SK-N-SH treated with all-trans-retinoic acid at 6 μM for 48 hours (cell line): ENCODE measurements around the gene B4GALT2.

ENCODE experiments used
- ATAC-seq: fragments of 200-7000 bp; cut with Tn5 transposase; 3 replicates; pipeline ENCODE4 v1.9.1; 2020; ENCODE audit warnings: mild to moderate bottlenecking, moderate library complexity
- ARNTL ChIP-seq: fragments of 450-650 bp; formaldehyde crosslinking; IDR thresholded peaks from 2 replicates; pipeline ENCODE4 v1.5.0; 2020; ENCODE audit warnings: low read depth, mild to moderate bottlenecking, moderate library complexity, borderline replicate concordance
- BACH2 ChIP-seq: fragments of 250-450 bp; sonication (Bioruptor Pico); IDR thresholded peaks from 2 replicates; pipeline ENCODE4 v1.9.0; 2021; ENCODE audit warnings: mild to moderate bottlenecking, borderline replicate concordance
- CSDC2 ChIP-seq: fragments of 250-450 bp; sonication (Bioruptor Pico); IDR thresholded peaks from 2 replicates; pipeline ENCODE4 v1.5.0; 2020; ENCODE audit warnings: mild to moderate bottlenecking, moderate library complexity
- CSRNP3 ChIP-seq: fragments of 250-450 bp; sonication (Bioruptor Pico); IDR thresholded peaks from 2 replicates; pipeline ENCODE4 v1.5.1; 2021; ENCODE audit warnings: mild to moderate bottlenecking, moderate library complexity
- ESRRG ChIP-seq: fragments of 250-450 bp; sonication (Bioruptor Pico); IDR thresholded peaks from 2 replicates; pipeline ENCODE4 v1.6.1; 2021; ENCODE audit warnings: mild to moderate bottlenecking
- GLIS3 ChIP-seq: fragments of 250-450 bp; sonication (Bioruptor Pico); IDR thresholded peaks from 2 replicates; pipeline ENCODE4 v1.5.0; 2020; ENCODE audit warnings: mild to moderate bottlenecking, moderate library complexity
- OSR1 ChIP-seq: fragments of 250-450 bp; sonication (Bioruptor Pico); IDR thresholded peaks from 2 replicates; pipeline ENCODE4 v1.8.0; 2022; ENCODE audit warnings: moderate library complexity, mild to moderate bottlenecking, inconsistent platforms
- PATZ1 ChIP-seq: fragments of 250-450 bp; sonication (Bioruptor Pico); IDR thresholded peaks from 2 replicates; pipeline ENCODE4 v1.8.0; 2020; ENCODE audit warnings: mild to moderate bottlenecking, moderate library complexity, borderline replicate concordance
- POU6F1 ChIP-seq: fragments of 250-450 bp; sonication (Bioruptor Pico); IDR thresholded peaks from 2 replicates; pipeline ENCODE4 v1.8.0; 2021; ENCODE audit warnings: low read depth, mild to moderate bottlenecking, moderate library complexity, borderline replicate concordance
- PPARA ChIP-seq: fragments of 250-450 bp; sonication (Bioruptor Pico); IDR thresholded peaks from 2 replicates; pipeline ENCODE4 v1.5.0; 2020; ENCODE audit warnings: mild to moderate bottlenecking, borderline replicate concordance
- RARB ChIP-seq: fragments of 250-450 bp; sonication (Bioruptor Pico); IDR thresholded peaks from 2 replicates; pipeline ENCODE4 v1.8.0; 2021; ENCODE audit warnings: mild to moderate bottlenecking, moderate library complexity
- SNAI2 ChIP-seq: fragments of 250-450 bp; sonication (Bioruptor Pico); IDR thresholded peaks from 2 replicates; pipeline ENCODE4 v1.5.0; 2020; ENCODE audit warnings: mild to moderate bottlenecking, moderate library complexity
- TOX ChIP-seq: fragments of 250-450 bp; sonication (Bioruptor Pico); IDR thresholded peaks from 2 replicates; pipeline ENCODE4 v1.8.0; 2021; ENCODE audit warnings: mild to moderate bottlenecking, moderate library complexity, borderline replicate concordance
- ZC3H10 ChIP-seq: fragments of 250-450 bp; sonication (Bioruptor Pico); IDR thresholded peaks from 2 replicates; pipeline ENCODE4 v1.5.1; 2021; ENCODE audit warnings: mild to moderate bottlenecking, moderate library complexity
- ZFP30 ChIP-seq: fragments of 450-650 bp; formaldehyde crosslinking; IDR thresholded peaks from 2 replicates; pipeline ENCODE4 v1.5.0; 2022; ENCODE audit warnings: mild to moderate bottlenecking, moderate library complexity
- ZNF565 ChIP-seq: fragments of 450-650 bp; formaldehyde crosslinking; conservative IDR thresholded peaks from 2 replicates; pipeline ENCODE4 v1.5.0; 2020; ENCODE audit warnings: low read depth, mild to moderate bottlenecking, moderate library complexity
- ZNF70 ChIP-seq: fragments of 450-650 bp; formaldehyde crosslinking; IDR thresholded peaks from 2 replicates; pipeline ENCODE4 v1.5.0; 2020; ENCODE audit warnings: mild to moderate bottlenecking, moderate library complexity
- ZNF8 ChIP-seq: fragments of 450-650 bp; formaldehyde crosslinking; IDR thresholded peaks from 2 replicates; pipeline ENCODE4 v1.5.0; 2020; ENCODE audit warnings: mild to moderate bottlenecking, moderate library complexity
- TF ChIP-seq, protein P1 (sequence below): fragments of 250-450 bp; sonication (Bioruptor Pico); IDR thresholded peaks from 2 replicates; pipeline ENCODE4 v1.5.0; 2020; ENCODE audit warnings: mild to moderate bottlenecking, moderate library complexity
- TF ChIP-seq, protein P2 (sequence below): fragments of 250-450 bp; sonication (Bioruptor Pico); IDR thresholded peaks from 2 replicates; pipeline ENCODE4 v1.5.1; 2020; ENCODE audit warnings: low read depth, mild to moderate bottlenecking, moderate library complexity

B4GALT2 gene

DNA sequence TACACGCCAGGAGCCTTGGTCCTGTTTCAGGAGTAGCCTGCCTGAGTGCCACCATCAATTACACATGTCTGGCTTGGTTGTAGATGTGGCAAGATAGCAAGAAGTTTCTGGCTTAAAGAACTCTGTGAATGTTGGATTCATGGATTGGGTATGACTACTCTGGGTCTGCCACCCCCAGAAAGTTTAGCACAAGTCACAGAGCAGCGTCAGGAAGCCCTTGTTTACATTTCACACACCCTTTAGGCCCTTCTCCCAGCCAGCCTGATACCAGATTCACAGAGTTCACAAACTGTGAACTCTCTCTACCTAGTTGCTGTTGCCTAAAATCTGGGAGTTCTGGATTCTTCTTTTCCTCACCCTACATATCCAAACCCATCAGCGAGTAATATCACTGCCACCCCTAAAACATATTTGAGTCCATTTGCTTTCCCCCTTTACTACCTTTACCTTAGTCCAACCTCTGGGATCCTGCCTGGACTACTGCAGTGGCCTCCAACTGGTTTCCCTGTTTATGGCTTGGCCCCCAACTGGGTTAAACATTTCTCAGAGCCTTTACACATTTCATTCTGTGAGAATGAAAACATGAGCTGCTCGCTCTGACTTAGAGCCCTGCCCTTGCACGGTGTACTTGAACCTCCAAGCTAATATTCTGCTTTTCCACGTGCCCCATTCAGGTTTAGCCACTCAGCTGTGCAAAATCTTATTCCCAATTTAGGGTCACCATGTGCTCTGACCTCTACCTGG lies 8.3 kb downstream of the B4GALT2 start:
- ATAC-seq: no peak
- no peak for TF ChIP-seq BACH2
- TF ChIP-seq ZFP30: no peak
- TF ChIP-seq CSRNP3: no peak
- TF ChIP-seq ESRRG (CRISPR knock-in tag): no peak
- TF ChIP-seq, protein P1, sequence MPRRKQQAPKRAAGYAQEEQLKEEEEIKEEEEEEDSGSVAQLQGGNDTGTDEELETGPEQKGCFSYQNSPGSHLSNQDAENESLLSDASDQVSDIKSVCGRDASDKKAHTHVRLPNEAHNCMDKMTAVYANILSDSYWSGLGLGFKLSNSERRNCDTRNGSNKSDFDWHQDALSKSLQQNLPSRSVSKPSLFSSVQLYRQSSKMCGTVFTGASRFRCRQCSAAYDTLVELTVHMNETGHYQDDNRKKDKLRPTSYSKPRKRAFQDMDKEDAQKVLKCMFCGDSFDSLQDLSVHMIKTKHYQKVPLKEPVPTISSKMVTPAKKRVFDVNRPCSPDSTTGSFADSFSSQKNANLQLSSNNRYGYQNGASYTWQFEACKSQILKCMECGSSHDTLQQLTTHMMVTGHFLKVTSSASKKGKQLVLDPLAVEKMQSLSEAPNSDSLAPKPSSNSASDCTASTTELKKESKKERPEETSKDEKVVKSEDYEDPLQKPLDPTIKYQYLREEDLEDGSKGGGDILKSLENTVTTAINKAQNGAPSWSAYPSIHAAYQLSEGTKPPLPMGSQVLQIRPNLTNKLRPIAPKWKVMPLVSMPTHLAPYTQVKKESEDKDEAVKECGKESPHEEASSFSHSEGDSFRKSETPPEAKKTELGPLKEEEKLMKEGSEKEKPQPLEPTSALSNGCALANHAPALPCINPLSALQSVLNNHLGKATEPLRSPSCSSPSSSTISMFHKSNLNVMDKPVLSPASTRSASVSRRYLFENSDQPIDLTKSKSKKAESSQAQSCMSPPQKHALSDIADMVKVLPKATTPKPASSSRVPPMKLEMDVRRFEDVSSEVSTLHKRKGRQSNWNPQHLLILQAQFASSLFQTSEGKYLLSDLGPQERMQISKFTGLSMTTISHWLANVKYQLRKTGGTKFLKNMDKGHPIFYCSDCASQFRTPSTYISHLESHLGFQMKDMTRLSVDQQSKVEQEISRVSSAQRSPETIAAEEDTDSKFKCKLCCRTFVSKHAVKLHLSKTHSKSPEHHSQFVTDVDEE: no peak

- TF ChIP-seq SNAI2 (no peak), ZNF8 (CRISPR knock-in tag) (no peak), POU6F1 (no peak), ZFP30 (no peak), ZNF565 (CRISPR knock-in tag) (no peak), PATZ1 (CRISPR knock-in tag) (no peak), OSR1 (CRISPR knock-in tag) (no peak), ESRRG (CRISPR knock-in tag) (no peak), CSDC2 (CRISPR knock-in tag) (no peak), RARB (CRISPR knock-in tag) (no peak), ZNF70 (no peak), ZC3H10 (CRISPR knock-in tag) (no peak), GLIS3 (CRISPR knock-in tag) (no peak), ARNTL (CRISPR knock-in tag) (no peak), PPARA (CRISPR knock-in tag) (no peak), TOX (CRISPR knock-in tag) (no peak)
- TF ChIP-seq, protein P1: no peak
- TF ChIP-seq, protein P2, sequence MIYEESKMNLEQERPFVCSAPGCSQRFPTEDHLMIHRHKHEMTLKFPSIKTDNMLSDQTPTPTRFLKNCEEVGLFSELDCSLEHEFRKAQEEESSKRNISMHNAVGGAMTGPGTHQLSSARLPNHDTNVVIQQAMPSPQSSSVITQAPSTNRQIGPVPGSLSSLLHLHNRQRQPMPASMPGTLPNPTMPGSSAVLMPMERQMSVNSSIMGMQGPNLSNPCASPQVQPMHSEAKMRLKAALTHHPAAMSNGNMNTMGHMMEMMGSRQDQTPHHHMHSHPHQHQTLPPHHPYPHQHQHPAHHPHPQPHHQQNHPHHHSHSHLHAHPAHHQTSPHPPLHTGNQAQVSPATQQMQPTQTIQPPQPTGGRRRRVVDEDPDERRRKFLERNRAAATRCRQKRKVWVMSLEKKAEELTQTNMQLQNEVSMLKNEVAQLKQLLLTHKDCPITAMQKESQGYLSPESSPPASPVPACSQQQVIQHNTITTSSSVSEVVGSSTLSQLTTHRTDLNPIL (CRISPR knock-in tag): no peak
- ATAC-seq: peak; percentile 6
Measured at GRCh38 chr1:43990271-43991199, 11.5 kb downstream of the B4GALT2 start.
